Astrocyte (in vitro differentiated cells and primary cell): ENCODE measurements around the gene ACOX1.

Experiments used
- EZH2 ChIP-seq: IDR thresholded peaks from 2 replicates; pipeline ENCODE4 v1.6.1; 2012; ENCODE audit warnings: mild to moderate bottlenecking, low read length, inconsistent platforms; ENCODE audit not compliant: insufficient read depth
- TF ChIP-seq, protein P1 (sequence below): IDR thresholded peaks from 2 replicates; pipeline ENCODE4 v1.5.1; 2011; ENCODE audit warnings: low read depth, mild to moderate bottlenecking, inconsistent platforms, low read length, moderate library complexity; ENCODE audit not compliant: insufficient read depth

GRCh38 chr17:75914643-75915267, 64.2 kb downstream of the ACOX1 start:
- TF ChIP-seq, protein P1, sequence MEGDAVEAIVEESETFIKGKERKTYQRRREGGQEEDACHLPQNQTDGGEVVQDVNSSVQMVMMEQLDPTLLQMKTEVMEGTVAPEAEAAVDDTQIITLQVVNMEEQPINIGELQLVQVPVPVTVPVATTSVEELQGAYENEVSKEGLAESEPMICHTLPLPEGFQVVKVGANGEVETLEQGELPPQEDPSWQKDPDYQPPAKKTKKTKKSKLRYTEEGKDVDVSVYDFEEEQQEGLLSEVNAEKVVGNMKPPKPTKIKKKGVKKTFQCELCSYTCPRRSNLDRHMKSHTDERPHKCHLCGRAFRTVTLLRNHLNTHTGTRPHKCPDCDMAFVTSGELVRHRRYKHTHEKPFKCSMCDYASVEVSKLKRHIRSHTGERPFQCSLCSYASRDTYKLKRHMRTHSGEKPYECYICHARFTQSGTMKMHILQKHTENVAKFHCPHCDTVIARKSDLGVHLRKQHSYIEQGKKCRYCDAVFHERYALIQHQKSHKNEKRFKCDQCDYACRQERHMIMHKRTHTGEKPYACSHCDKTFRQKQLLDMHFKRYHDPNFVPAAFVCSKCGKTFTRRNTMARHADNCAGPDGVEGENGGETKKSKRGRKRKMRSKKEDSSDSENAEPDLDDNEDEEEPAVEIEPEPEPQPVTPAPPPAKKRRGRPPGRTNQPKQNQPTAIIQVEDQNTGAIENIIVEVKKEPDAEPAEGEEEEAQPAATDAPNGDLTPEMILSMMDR: no peak
- TF ChIP-seq EZH2: no peak
